Body of pancreas (tissue), 4 donors: Measurements from ENCODE around the gene GLCCI1.

Source experiments
- CTCF ChIP-seq, 7 experiments: fragments of 450-650 bp in 4 of 7; fragments of 200-600 bp in 3 of 7; sonication (generic) in 3 of 7; IDR thresholded peaks; one replicate each; pipeline ENCODE4 v1.5.1; 2016 to 2019; ENCODE audit warnings: antibody characterized with exemption in 7 of 7
- POLR2A ChIP-seq, 3 donors: fragments of 450-650 bp; IDR thresholded peaks; one replicate each; pipeline ENCODE4 v1.6.1; 2016; ENCODE audit warnings: antibody characterized with exemption in 3 of 3, mild to moderate bottlenecking in 2 of 3

- TF ChIP-seq CTCF (IDR thresholded peaks at IDR 0.05): no peak
- no peak for TF ChIP-seq POLR2A (IDR thresholded peaks at IDR 0.05)
These were observed 167.6 kb downstream of the GLCCI1 start for GRCh38 chr7:8136051-8136730.
